ENCODE results near the gene TNFAIP8L1.
"Not testable (repeated sequence)": the region's sequence is repeated elsewhere in the genome, so short reads cannot be mapped to it uniquely, and the experiment has no call there.

TNFAIP8L1 gene

GRCh38 chr19:4638828-4639530, at the start of gene TNFAIP8L1:
TNFAIP8L1 (plus strand) TSS chr19:4639516; CDS start chr19:4651870, 12,354 bp downstream.
- DNase-seq, result peak; percentile 99

- no peak for DNase-seq
Observed at GRCh38 chr19:4589579-4590410, 49.5 kb upstream of the TNFAIP8L1 start.

- DNase-seq, result no peak
Observed at GRCh38 chr19:4590559-4590958, 48.8 kb upstream of the TNFAIP8L1 start.

GRCh38 chr19:4591320-4591719, 48.0 kb upstream of the TNFAIP8L1 start:
- no peak for DNase-seq

- no peak for DNase-seq
Observed at GRCh38 chr19:4592445-4592844, 46.9 kb upstream of the TNFAIP8L1 start.

- DNase-seq, result no peak
Observed at GRCh38 chr19:4593409-4593851, 45.9 kb upstream of the TNFAIP8L1 start.

GRCh38 chr19:4594201-4594600, 45.1 kb upstream of the TNFAIP8L1 start:
- DNase-seq, result no peak

- DNase-seq, result not testable (repeated sequence)
Observed at GRCh38 chr19:4595158-4595557, 44.2 kb upstream of the TNFAIP8L1 start.

GRCh38 chr19:4596033-4596904, 43.0 kb upstream of the TNFAIP8L1 start:
- DNase-seq, result no peak

- DNase-seq, result peak in 1 of 2 experiments; percentile 19
Observed at GRCh38 chr19:4597278-4597974, 41.9 kb upstream of the TNFAIP8L1 start.

GRCh38 chr19:4597975-4598671, 41.2 kb upstream of the TNFAIP8L1 start:
- DNase-seq, result peak; percentile 49 to 51

GRCh38 chr19:4598712-4599111, 40.6 kb upstream of the TNFAIP8L1 start:
- no peak for DNase-seq

GRCh38 chr19:4600082-4600481, 39.2 kb upstream of the TNFAIP8L1 start:
- DNase-seq, result no peak

- DNase-seq, result no peak
Observed at GRCh38 chr19:4600893-4601292, 38.4 kb upstream of the TNFAIP8L1 start.

- DNase-seq, result no peak
Observed at GRCh38 chr19:4602173-4602788, 37.0 kb upstream of the TNFAIP8L1 start.

- DNase-seq, result no peak
Observed at GRCh38 chr19:4602915-4603314, 36.4 kb upstream of the TNFAIP8L1 start.

- DNase-seq, result no peak
Observed at GRCh38 chr19:4604912-4605311, 34.4 kb upstream of the TNFAIP8L1 start.

GRCh38 chr19:4606181-4606580, 33.1 kb upstream of the TNFAIP8L1 start:
- DNase-seq, result no peak

- no peak for DNase-seq
Observed at GRCh38 chr19:4606921-4607678, 32.2 kb upstream of the TNFAIP8L1 start.

GRCh38 chr19:4609878-4610511, 29.3 kb upstream of the TNFAIP8L1 start:
- no peak for DNase-seq

All from activated CD4-positive, alpha-beta T cell treated with anti-CD3 and anti-CD28 coated beads, Interleukin-2, amount 50 U/mL, for 48 hours (primary cell).